Small intestine (tissue), 7 donors: Measurements from ENCODE around the gene CFAP100. TPM values are rescaled to one million over a fixed set of nuclear protein-coding genes. Genes with fewer than 3 reads are reported as not detected.

Experiments
- DNase-seq, 2 donors: peaks; one replicate each; pipeline versions ENCODE4 v3.0.0 to v3.0.0-alpha.2; 2013
- FAIRE-seq: peaks from 2 replicates; lab custom pipeline; 2012; peaks lifted over from hg19 to GRCh38; lab: Jason Lieb, UNC
- H3K27ac ChIP-seq, 3 donors: one replicate each; pipeline ENCODE4 v1.5.1; 2013; ENCODE audit warnings: low read length in 2 of 3, mild to moderate bottlenecking in 2 of 3, control low read depth in 1 of 3, inconsistent platforms in 1 of 3, low read depth in 1 of 3, moderate library complexity in 1 of 3
- H3K27me3 ChIP-seq, 3 donors: one replicate each; pipeline ENCODE4 v1.6.1; 2013; ENCODE audit warnings: low read length in 3 of 3, inconsistent platforms in 1 of 3; ENCODE audit not compliant: control insufficient read depth in 3 of 3, insufficient read depth in 3 of 3
- H3K36me3 ChIP-seq, 3 donors: one replicate each; pipeline ENCODE4 v1.6.1; 2013; ENCODE audit warnings: low read length in 3 of 3, inconsistent platforms in 1 of 3, low read depth in 1 of 3, mild to moderate bottlenecking in 1 of 3, moderate library complexity in 1 of 3; ENCODE audit not compliant: control insufficient read depth in 3 of 3, insufficient read depth in 2 of 3
- H3K4me1 ChIP-seq, 3 donors: one replicate each; pipeline ENCODE4 v1.6.1; 2013; ENCODE audit warnings: low read length in 2 of 3, inconsistent platforms in 1 of 3, low read depth in 1 of 3, mild to moderate bottlenecking in 1 of 3, moderate library complexity in 1 of 3; ENCODE audit not compliant: control insufficient read depth in 3 of 3, insufficient read depth in 2 of 3
- H3K4me3 ChIP-seq, 3 donors: one replicate each; pipeline ENCODE4 v1.5.1; 2013; ENCODE audit warnings: low read length in 3 of 3, control low read depth in 1 of 3, inconsistent platforms in 1 of 3, low read depth in 1 of 3, mild to moderate bottlenecking in 1 of 3, moderate library complexity in 1 of 3
- H3K9me3 ChIP-seq, 2 donors: one replicate each; pipeline ENCODE4 v1.6.1; 2013; ENCODE audit warnings: low read depth in 1 of 2, low read length in 1 of 2; ENCODE audit not compliant: control insufficient read depth in 2 of 2, insufficient read depth in 1 of 2
- WGBS, 3 donors: extraction: QIAGEN DNeasy Blood & Tissue Kit; methylation state at CpG; one replicate each; pipeline ENCODE4 v1.1.7; 2013; 5-methylcytosine and 5-hydroxymethylcytosine counted together
- polyA plus RNA-seq, 4 donors: library from polyadenylated mRNA; stranded (reverse) in 3 of 4; unstranded in 1 of 4; fragments of 200-250 nt in 3 of 4; fragments of 120-200 nt in 1 of 4; gene quantifications; one replicate each; pipeline versions ENCODE4 v1.2.1 to v1.2.3, GENCODE V29; 2013
- donor health status: healthy with polysubstance abuse.
- donor health status: control.
- donor health status: control.
- donor health status: Bipolar disorder and iron deficiency.
- donor health status: healthy.

CFAP100 gene
- polyA plus RNA-seq, 4 donors = 0.53 TPM; not detected in 3

DNA sequence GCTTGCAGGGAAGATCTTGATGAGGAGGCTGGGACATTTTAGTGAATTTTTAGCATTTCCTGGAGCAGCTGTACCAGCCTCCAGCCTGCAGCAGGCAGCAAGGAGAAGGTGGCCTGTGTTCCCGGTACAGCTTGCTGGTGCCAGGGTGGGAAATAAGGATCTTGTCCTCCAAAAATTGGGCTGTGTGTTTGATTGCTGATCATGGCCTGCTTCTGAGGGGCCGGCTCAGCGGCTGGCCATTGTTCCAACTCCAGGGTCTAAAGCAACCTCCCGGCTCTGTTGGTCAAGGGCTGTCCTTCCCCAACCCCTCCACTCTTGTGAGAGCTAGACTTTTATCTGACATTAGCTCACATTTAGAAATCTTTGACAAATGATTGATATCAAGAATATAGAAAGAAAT, 5.0 kb downstream of the CFAP100 start:
- Histone ChIP-seq H3K27me3 (peaks cover 0 to 13% (median 4%) of the 10 kb centered on the region in 3 donors), H3K9me3 (no peaks in the 10 kb centered on the region), H3K27ac (no peak overlapping the region), H3K4me3 (no peak overlapping the region), H3K36me3 (no peaks in the 10 kb centered on the region), H3K4me1 (no peaks in the 10 kb centered on the region)
- no peak for DNase-seq
- no peak for FAIRE-seq
- 90 to 93% (median 91%) methylated on average over 4 of the region's 4 CpGs for WGBS, 3 donors

DNA sequence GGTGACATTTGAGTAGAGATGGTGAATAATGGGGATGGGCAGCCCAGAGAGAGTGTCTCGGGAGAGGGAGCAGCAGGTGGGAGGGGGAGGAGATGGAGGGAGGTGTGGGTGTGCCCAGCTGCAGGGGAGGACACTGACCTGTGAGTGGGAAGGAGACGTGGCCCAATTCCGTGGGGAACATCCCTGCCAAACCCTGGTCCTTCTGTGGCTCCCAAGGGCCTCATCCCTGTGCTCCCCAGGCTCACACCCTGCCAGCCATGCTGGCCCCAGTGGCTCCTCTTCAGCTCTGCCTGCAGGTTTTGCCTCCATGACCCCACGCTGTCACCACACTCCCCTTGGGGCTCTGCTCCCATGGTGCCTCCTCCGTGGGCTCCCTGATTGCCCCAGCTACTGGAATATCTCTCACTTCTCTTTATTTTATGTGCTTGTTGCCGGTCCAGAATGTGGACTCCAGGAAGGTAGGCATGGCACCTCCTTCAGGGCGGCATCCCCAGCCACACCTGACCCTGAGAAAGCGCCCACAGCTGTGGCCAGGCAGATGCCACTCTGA, 7.0 kb downstream of the CFAP100 start:
- H3K27ac ChIP-seq = no peak overlapping the region
- 42 to 68% (median 65%) methylated on average over 7 to 8 of the region's 8 CpGs for WGBS, 3 donors

DNA sequence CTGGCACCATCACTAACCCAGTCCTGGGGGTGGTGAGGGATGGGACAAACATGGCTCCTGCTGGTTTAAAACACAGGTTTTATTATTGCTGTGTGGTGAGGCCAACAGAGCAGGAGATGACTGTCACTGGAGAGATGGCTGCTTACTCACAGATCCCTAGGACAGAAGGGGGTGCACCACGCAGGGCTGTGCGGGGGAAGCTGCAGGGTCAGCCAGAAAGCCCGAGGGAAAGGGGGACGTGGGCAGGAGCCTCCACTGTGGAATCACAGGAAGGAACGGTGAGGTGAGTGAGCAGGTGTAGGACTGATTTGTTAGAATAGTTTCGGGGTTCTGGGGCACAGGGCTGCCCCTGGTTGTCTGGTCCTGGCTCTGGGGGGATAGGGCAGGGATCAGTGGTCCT, 7.5 kb downstream of the CFAP100 start:
- WGBS, 3 donors = 63 to 78% (median 76%) methylated on average over 6 of the region's 6 CpGs
- Histone ChIP-seq H3K9me3 (no peaks in the 10 kb centered on the region), H3K4me3 (no peak overlapping the region), H3K27me3 (no peaks in the 10 kb centered on the region), H3K4me1 (no peaks in the 10 kb centered on the region), H3K36me3 (no peaks in the 10 kb centered on the region), H3K27ac (no peak overlapping the region)
- DNase-seq (no peak), FAIRE-seq (no peak)

More for the DNA sequence above, 7.0 kb downstream of the CFAP100 start:
- no peak for FAIRE-seq
- H3K4me1 ChIP-seq = no peaks in the 10 kb centered on the region
- H3K36me3 ChIP-seq = no peaks in the 10 kb centered on the region
- no peaks in the 10 kb centered on the region for H3K27me3 ChIP-seq
- H3K9me3 ChIP-seq = no peaks in the 10 kb centered on the region
- H3K4me3 ChIP-seq = no peak overlapping the region
- DNase-seq = no peak

DNA sequence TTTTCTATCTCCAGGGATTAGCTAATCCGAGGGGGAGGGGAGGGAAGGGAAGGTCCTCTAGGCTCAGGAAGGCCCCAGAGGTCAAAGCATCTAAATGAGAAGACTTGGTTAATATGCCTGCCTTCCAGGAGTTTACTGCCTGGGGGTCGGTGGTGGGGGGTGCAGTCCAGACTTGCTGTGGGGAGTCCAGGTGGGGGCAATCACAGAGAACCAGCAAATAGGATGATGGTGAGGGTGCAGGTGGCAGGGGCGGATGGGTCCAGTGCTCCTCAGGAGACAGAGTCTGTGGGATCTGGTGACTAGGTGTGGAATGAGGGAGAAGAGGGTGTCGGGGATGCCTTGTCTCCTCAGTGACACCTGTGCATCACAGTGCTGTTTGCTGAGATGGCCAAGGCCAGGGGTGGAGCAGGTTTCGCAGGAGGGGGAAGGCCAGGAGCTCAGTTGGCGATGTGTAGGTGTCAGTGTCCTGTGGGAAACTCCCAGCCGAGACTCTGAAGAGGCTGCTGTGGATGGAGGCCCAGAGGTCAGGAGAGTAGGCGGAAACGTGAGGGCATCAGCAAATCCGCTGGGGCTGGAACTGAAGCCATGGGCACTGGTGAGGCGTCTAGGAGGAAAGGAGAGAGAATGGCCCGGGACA, 8.1 kb downstream of the CFAP100 start:
- FAIRE-seq (no peak), DNase-seq (no peak)
- no peaks in the 10 kb centered on the region for H3K4me1 ChIP-seq
- H3K27me3 ChIP-seq = peaks cover 0 to 2% (median 0%) of the 10 kb centered on the region in 3 donors
- H3K27ac ChIP-seq = no peak overlapping the region
- 74 to 84% (median 82%) methylated on average over 12 of the region's 12 CpGs for WGBS, 3 donors
- peaks cover 0 to 3% of the 10 kb centered on the region in 2 donors for H3K9me3 ChIP-seq
- no peak overlapping the region for H3K4me3 ChIP-seq
- H3K36me3 ChIP-seq = no peaks in the 10 kb centered on the region

DNA sequence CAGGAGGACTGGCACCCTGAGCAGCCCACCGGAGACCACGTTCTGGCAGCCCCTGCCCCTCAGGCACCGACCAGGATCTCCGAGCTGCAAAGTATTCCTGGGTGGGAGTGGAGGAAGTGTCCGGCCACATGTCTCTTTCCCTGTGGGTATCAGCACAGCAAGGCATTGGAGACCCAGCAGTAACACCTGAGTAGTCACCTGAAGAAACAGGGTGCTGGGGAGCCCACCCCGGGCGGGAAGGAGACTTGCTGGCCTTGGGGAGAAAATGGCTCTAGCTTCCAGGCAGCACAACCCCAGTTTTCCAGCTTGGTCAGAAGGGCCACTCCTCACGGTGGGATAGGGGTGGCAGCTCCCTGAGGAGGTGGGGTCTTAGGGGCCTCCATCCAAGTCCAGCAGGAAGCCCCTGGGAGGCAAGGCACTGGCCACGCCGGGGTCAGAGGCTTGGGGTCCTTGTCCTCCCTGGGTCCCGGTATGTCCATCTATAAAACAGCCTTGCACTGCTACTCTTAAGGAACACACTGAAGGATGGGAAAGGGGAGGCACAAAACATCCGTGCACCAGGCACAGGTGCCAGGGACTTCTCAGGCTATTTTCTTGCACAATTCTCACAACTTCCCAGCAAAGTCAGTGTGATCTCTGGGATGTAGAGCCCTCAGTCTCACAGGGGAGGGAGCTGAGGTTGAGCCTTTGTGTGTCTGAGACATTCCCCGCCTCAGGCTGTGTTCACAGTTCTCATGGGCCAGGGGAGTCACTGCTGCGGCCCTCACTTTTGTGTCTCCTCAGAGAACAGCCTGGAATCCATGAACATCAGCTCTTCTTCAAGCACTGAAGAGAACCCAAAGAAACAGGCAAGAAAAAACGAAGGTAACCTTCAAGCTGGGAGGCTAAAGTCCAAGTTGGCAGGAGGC, 11.9 kb downstream of the CFAP100 start:
- WGBS, 3 donors = 76 to 81% (median 77%) methylated on average over 15 of the region's 15 CpGs
- peaks cover 0 to 3% of the 10 kb centered on the region in 2 donors for H3K9me3 ChIP-seq

DNA sequence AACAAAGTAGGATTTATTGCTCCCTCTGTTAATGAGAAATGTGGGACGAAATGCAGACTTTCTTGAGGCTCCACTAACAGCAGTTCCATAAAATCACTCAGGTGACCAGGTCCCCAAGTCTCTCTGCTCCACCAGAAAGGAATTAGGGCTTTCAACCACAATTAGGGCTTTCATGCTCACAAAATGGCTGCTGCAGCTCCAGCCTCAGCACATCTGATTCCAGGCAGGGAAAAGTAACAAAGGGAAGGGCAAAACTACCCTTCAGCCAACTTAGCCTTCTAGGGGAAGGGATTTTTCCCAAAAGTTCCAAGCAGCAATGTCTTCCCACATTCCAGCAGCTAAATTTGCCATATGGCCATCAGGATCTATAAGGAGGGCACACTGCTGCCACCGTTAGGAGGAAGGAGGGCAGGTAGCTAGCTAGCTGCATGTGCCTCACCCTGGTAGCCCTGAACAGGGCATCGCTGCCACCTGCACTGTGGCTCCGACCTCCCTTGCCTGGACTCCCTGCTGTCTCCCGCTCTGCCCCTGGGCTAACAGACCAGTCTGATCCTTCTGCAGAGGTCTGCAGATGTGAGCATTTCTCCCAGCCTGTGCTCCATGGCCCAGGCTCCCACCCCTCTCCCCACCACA, 12.8 kb downstream of the CFAP100 start:
- Histone ChIP-seq H3K4me3 (no peak overlapping the region), H3K4me1 (no peaks in the 10 kb centered on the region), H3K9me3 (peaks cover 0 to 3% of the 10 kb centered on the region in 2 donors), H3K27ac (no peak overlapping the region), H3K36me3 (no peaks in the 10 kb centered on the region), H3K27me3 (peaks cover 0 to 2% (median 0%) of the 10 kb centered on the region in 3 donors)
- no peak for FAIRE-seq
- no peak for DNase-seq
- 69 to 79% (median 77%) methylated on average over 5 of the region's 5 CpGs for WGBS, 3 donors

More for the DNA sequence above, 11.9 kb downstream of the CFAP100 start:
- DNase-seq = no peak
- no peak for FAIRE-seq
- H3K27ac ChIP-seq = no peak overlapping the region
- H3K27me3 ChIP-seq = peaks cover 0 to 2% (median 0%) of the 10 kb centered on the region in 3 donors
- H3K4me3 ChIP-seq = no peak overlapping the region
- H3K36me3 ChIP-seq = no peaks in the 10 kb centered on the region
- no peaks in the 10 kb centered on the region for H3K4me1 ChIP-seq

DNA sequence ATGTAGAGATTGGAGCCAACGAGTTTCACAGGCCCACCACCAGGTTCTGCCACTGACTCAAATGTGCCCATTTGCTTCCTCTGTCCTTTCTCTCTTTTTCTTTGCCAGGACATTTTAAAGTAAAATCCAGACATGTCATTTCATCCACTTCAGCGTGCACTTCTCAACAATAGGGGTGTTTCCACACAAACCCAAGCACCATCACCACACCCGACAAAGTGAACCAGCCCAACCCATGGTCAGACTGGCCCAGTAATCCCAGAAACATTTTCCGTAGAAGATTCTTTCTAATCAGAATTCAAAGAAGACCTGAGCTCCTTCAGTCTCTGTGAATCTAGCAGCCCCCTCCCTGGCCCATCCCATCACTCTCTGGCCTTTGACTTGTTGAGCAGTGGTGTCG, 13.4 kb downstream of the CFAP100 start:
- FAIRE-seq (no peak), DNase-seq (no peak)
- Histone ChIP-seq H3K27me3 (peaks cover 0 to 2% (median 0%) of the 10 kb centered on the region in 3 donors), H3K27ac (no peak overlapping the region), H3K4me1 (no peaks in the 10 kb centered on the region), H3K9me3 (peaks cover 0 to 3% of the 10 kb centered on the region in 2 donors), H3K4me3 (no peak overlapping the region), H3K36me3 (no peaks in the 10 kb centered on the region)
- 77 to 87% (median 79%) methylated on average over 5 of the region's 5 CpGs for WGBS, 3 donors
